T47D (cell line): ENCODE measurements around the gene LIMK2.
A peak's percentile ranks its signal among the peaks of the same experiment; 100 is the strongest.
"Not testable (repeated sequence)": the region's sequence is repeated elsewhere in the genome, so short reads cannot be mapped to it uniquely, and the experiment has no call there.

Experiments used
- DNase-seq, 2 experiments: peaks; one replicate each; pipeline versions ENCODE4 v3.0.0 to v3.0.0-alpha.2; 2011 to 2012; ENCODE audit warnings: low read depth in 1 of 2, low spot score in 1 of 2
- JUND ChIP-seq: IDR thresholded peaks from 2 replicates; pipeline ENCODE4 v1.6.1; 2012; ENCODE audit warnings: low read depth
- in situ Hi-C: cut with HindIII; loops from 2 replicates; pipeline ENCODE4 v1.10.0; 2016; ENCODE audit warnings: low sequenced_read_pairs, low pct_unique_long_range_greater_than_20kb

The LIMK2 gene

GRCh38 chr22:31241200-31241599 lies 29.1 kb downstream of the LIMK2 start:
- DNase-seq = no peak
- no peak for TF ChIP-seq JUND
- in situ Hi-C loops = no loop called here

- DNase-seq = no peak
- no peak for TF ChIP-seq JUND
- in situ Hi-C loops = no loop called here
These were observed 29.8 kb downstream of the LIMK2 start for GRCh38 chr22:31241936-31242335.

- in situ Hi-C loops = no loop called here
- DNase-seq = no peak
- no peak for TF ChIP-seq JUND
These were observed 31.4 kb downstream of the LIMK2 start for GRCh38 chr22:31243339-31244045.

DNA sequence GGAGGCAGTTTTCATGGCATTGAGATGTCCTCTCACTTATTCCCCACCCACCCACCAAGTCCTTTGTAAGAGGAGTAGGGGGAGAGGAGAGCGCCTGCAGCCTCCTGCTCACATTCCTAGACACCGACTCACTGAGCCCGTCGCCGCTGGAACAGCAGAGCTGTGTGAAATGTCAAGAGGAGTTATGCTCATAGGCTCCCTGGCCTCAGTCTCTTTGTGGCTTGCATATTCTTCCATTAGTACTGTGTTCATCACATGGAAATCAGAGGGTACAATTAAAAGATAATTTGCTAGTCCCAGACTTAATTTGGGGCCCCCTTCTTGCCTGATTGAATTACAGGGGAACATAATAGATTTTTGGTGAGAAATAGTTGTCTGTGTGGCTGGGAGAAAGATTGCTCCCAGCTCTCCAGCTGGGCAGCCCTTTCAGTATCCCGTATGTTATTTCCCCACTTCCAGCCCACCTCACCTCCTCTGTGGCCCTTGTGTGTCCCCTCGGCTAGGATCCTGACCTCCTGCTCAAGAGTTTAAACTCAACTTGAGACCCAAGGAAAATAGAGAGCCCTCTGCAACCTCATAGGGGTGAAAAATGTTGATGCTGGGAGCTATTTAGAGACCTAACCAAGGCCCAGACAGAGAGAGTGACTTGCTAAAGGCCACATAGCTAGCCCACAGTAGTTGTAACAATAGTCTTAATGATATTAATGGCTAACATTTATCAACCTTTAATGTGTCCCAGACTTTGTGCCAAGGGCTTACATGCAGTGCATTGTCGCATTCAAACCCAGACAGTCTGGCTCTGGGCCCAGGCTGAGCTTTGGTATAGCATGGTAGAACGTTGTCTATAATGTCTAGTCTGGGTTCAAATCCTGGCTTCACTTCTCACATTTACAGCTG lies 32.2 kb downstream of the LIMK2 start:
- in situ Hi-C loops = no loop called here

DNA sequence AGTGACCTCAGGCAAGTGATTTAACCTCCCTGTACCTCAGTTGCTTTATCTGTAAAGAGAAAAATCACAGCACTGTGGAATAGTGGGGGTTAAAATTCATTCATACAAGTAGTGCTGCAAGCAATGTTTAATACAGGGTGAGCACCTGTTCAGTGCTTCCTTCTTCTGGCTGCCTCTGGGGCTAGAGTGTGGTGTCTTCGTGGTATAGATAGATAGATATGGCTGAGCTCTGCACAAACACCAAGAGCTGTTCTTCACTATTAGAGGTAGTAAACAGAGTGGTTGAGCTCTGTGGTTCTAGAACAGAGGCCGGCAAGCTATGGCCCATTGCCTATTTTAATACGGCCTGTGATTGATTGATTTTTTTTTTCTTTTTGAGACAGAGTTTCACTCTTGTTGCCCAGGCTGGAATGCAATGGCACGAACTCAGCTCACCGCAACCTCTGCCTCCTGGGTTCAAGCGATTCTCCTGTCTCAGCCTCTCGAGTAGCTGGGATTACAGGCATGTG lies 32.9 kb downstream of the LIMK2 start:
- TF ChIP-seq JUND = no peak
- peak in 1 of 2 experiments; percentile 76 for DNase-seq
- in situ Hi-C loops = no loop called here

More for the DNA sequence above, 32.2 kb downstream of the LIMK2 start:
- TF ChIP-seq JUND = no peak
- peak in 1 of 2 experiments; percentile 34 for DNase-seq

DNA sequence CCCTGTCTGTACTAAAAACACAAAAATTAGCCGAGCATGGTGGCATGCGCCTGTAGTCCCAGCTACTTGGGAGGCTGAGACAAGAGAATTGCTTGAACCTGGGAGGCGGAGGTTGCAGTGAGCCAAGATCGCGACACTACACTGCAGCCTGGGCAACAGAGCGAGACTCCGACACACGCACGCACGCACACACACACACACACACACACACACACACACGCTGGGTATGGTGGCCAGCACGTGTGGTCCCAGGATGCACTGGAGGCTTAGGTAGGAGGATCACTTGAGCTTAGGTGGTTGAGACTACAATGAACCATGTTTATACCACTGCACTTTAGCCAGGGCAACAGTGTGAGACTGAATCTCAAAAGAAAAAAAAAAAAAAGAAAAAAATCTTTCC lies 33.9 kb downstream of the LIMK2 start:
- DNase-seq, in situ Hi-C loops: not testable (repeated sequence)

DNA sequence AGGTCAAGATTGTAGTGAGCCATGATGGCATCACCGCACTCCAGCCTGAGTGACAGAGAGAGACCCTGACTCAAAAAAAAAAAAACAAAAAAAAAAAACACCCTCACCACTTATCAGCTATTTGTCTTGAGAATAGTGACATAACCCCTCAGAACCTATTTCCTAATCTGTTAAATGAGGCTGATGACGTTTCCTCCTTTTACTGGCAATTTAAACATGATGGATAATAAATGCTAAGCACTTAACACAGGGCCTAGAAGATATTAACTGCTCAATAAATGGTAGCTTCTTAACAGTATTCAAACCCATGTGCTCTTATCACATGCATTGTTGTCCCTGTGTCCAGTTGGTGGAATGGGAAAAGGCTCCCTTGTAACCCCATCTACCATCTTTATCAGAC lies 34.6 kb downstream of the LIMK2 start:
- DNase-seq = no peak
- in situ Hi-C loops = no loop called here
- TF ChIP-seq JUND = no peak

GRCh38 chr22:31247726-31248125 lies 35.6 kb downstream of the LIMK2 start:
- DNase-seq = peak in 1 of 2 experiments; percentile 53
- TF ChIP-seq JUND = no peak

GRCh38 chr22:31248138-31248745 lies 36.1 kb downstream of the LIMK2 start:
- DNase-seq = peak; percentile 53 to 94
- in situ Hi-C loops = no loop called here
- TF ChIP-seq JUND = no peak

More at GRCh38 chr22:31247726-31248125, 35.6 kb downstream of the LIMK2 start:
- in situ Hi-C loops = no loop called here

- in situ Hi-C loops = no loop called here
- peak in 1 of 2 experiments; percentile 91 for DNase-seq
- TF ChIP-seq JUND = no peak
These were observed 37.2 kb downstream of the LIMK2 start for GRCh38 chr22:31248965-31249958.

GRCh38 chr22:31250740-31251600 lies 38.9 kb downstream of the LIMK2 start:
- in situ Hi-C loops = no loop called here
- no peak for TF ChIP-seq JUND

More at GRCh38 chr22:31250740-31251600, 38.9 kb downstream of the LIMK2 start:
- peak in 1 of 2 experiments; percentile 35 for DNase-seq
